H1 (cell line): Measurements from ENCODE around the gene NOVA1. TPM values are rescaled to one million over a fixed set of nuclear protein-coding genes. Genes with fewer than 3 reads are reported as not detected.

ENCODE experiments used
- CTCF ChIA-PET: fragments of 300-600 bp; sonication (Branson Sonifier 250); formaldehyde crosslinking; loops from one replicate; lab custom pipeline; 2021; ENCODE audit not compliant: partially characterized antibody; lab: Charles Lee
- POLR2A ChIA-PET: fragments of 300-600 bp; sonication (Branson Sonifier 250); formaldehyde crosslinking; loops from one replicate; lab custom pipeline; 2021; ENCODE audit warnings: inconsistent platforms; ENCODE audit not compliant: partially characterized antibody; lab: Charles Lee
- DNase-seq, 2 experiments: peaks; one replicate each; pipeline versions ENCODE4 v3.0.0 to v3.0.0-alpha.2; 2010 to 2022; ENCODE audit warnings: low spot score in 2 of 2, low read depth in 1 of 2, mixed read lengths in 1 of 2
- FAIRE-seq: peaks from 2 replicates; lab custom pipeline; 2011; peaks lifted over from hg19 to GRCh38; lab: Jason Lieb, UNC
- H2AFZ ChIP-seq: 2 replicates; pipeline ENCODE4 v1.8.1; 2012; ENCODE audit warnings: low read length, inconsistent platforms
- H2AK5ac ChIP-seq: 2 replicates; pipeline ENCODE4 v1.6.1; 2013; ENCODE audit warnings: low read depth, low read length
- H2BK120ac ChIP-seq: replicated peaks from 2 replicates; pipeline ENCODE3; 2013; ENCODE audit warnings: low read depth, low read length, inconsistent platforms
- H2BK12ac ChIP-seq: 2 replicates; pipeline ENCODE4 v1.6.1; 2013; ENCODE audit warnings: low read depth, low read length
- H2BK15ac ChIP-seq: 2 replicates; pipeline ENCODE4 v1.6.1; 2013; ENCODE audit warnings: low read length
- H2BK20ac ChIP-seq: 2 replicates; pipeline ENCODE4 v1.6.1; 2013; ENCODE audit warnings: low read length
- H2BK5ac ChIP-seq: 2 replicates; pipeline ENCODE4 v1.6.1; 2013; ENCODE audit warnings: low read depth, low read length
- H3K14ac ChIP-seq: 2 replicates; pipeline ENCODE4 v1.6.1; 2013; ENCODE audit warnings: inconsistent platforms; ENCODE audit not compliant: insufficient read length
- H3K18ac ChIP-seq: 2 replicates; pipeline ENCODE4 v1.6.1; 2013; ENCODE audit warnings: low read length; ENCODE audit errors: extremely low read depth
- H3K23ac ChIP-seq: 2 replicates; pipeline ENCODE4 v1.6.1; 2013; ENCODE audit warnings: inconsistent platforms; ENCODE audit not compliant: insufficient read length
- H3K23me2 ChIP-seq: 2 replicates; pipeline ENCODE4 v1.6.1; 2013; ENCODE audit warnings: low read depth, low read length
- H3K27ac ChIP-seq: 2 replicates; pipeline ENCODE4 v1.6.1; 2011; ENCODE audit warnings: low read depth, low read length, inconsistent platforms
- H3K27me3 ChIP-seq, 4 experiments: replicated peaks in 1 of 4; 1 replicate in 1 of 4; 2 replicates in 3 of 4; pipeline versions ENCODE4 v1.6.1 to v1.8.1; 2011 to 2013; ENCODE audit warnings: low read length in 3 of 4, mild to moderate bottlenecking in 3 of 4, inconsistent platforms in 2 of 4, mixed read lengths in 2 of 4, moderate library complexity in 1 of 4; ENCODE audit not compliant: control insufficient read depth in 3 of 4, insufficient read depth in 3 of 4; ENCODE audit errors: extremely low read depth in 1 of 4
- H3K36me3 ChIP-seq, 4 experiments: 2 replicates each; pipeline versions ENCODE4 v1.6.1 to v1.8.1; 2011 to 2013; ENCODE audit warnings: mild to moderate bottlenecking in 4 of 4, low read length in 3 of 4, moderate library complexity in 2 of 4, control low read depth in 1 of 4, inconsistent platforms in 1 of 4; ENCODE audit not compliant: insufficient read depth in 4 of 4, control insufficient read depth in 2 of 4
- H3K4ac ChIP-seq: replicated peaks from 2 replicates; pipeline ENCODE3; 2013; ENCODE audit warnings: low read length, low read depth, mixed read lengths, inconsistent platforms; ENCODE audit not compliant: insufficient read length
- H3K4me1 ChIP-seq, 4 experiments: replicated peaks in 1 of 4; 1 replicate in 1 of 4; 2 replicates in 3 of 4; pipeline versions ENCODE4 v1.6.1 to v1.8.1; 2011 to 2013; ENCODE audit warnings: low read length in 3 of 4, inconsistent platforms in 2 of 4, mixed read lengths in 1 of 4; ENCODE audit not compliant: insufficient read depth in 4 of 4, control insufficient read depth in 3 of 4
- H3K4me2 ChIP-seq, 2 experiments: 2 replicates each; pipeline versions ENCODE4 v1.6.1 to v1.8.1; 2011 to 2013; ENCODE audit warnings: low read depth in 2 of 2, low read length in 2 of 2, control low read depth in 1 of 2, inconsistent platforms in 1 of 2, mild to moderate bottlenecking in 1 of 2; ENCODE audit not compliant: insufficient read depth in 1 of 2
- H3K4me3 ChIP-seq, 4 experiments: fragments of 200-600, 300-600 bp in 1 of 4; sonication (generic), shearing (Covaris generic), sonication (Bioruptor Twin) in 1 of 4; 2 replicates each; pipeline versions ENCODE4 v1.5.1 to v1.8.1; 2011 to 2016; ENCODE audit warnings: low read length in 4 of 4, low read depth in 3 of 4, control low read depth in 2 of 4, inconsistent platforms in 2 of 4, mild to moderate bottlenecking in 2 of 4, mixed read lengths in 1 of 4, moderate library complexity in 1 of 4; ENCODE audit not compliant: insufficient read depth in 2 of 4; ENCODE audit errors: extremely low read depth in 1 of 4
- H3K56ac ChIP-seq: replicated peaks from 2 replicates; pipeline ENCODE3; 2013; ENCODE audit warnings: low read depth, mild to moderate bottlenecking, mixed read lengths, low read length, inconsistent platforms; ENCODE audit not compliant: insufficient read length
- H3K79me1 ChIP-seq: 2 replicates; pipeline ENCODE4 v1.6.1; 2013; ENCODE audit warnings: low read depth, low read length, control low read depth
- H3K79me2 ChIP-seq, 2 experiments: 2 replicates each; pipeline versions ENCODE4 v1.6.1 to v1.8.1; 2012 to 2013; ENCODE audit warnings: low read length in 2 of 2, mild to moderate bottlenecking in 2 of 2, inconsistent platforms in 1 of 2; ENCODE audit not compliant: insufficient read depth in 2 of 2, control insufficient read depth in 1 of 2
- H3K9ac ChIP-seq, 4 experiments: replicated peaks in 1 of 4; 1 replicate in 1 of 4; 2 replicates in 3 of 4; pipeline versions ENCODE4 v1.6.1 to v1.8.1; 2011 to 2013; ENCODE audit warnings: low read depth in 3 of 4, low read length in 3 of 4, control low read depth in 2 of 4, mild to moderate bottlenecking in 2 of 4, moderate library complexity in 2 of 4, inconsistent platforms in 1 of 4; ENCODE audit errors: extremely low read depth in 1 of 4
- H3K9me3 ChIP-seq, 2 experiments: 2 replicates each; pipeline versions ENCODE4 v1.6.1 to v1.8.1; 2012 to 2013; ENCODE audit warnings: mild to moderate bottlenecking in 2 of 2, moderate library complexity in 2 of 2, control low read depth in 1 of 2, inconsistent platforms in 1 of 2, low read depth in 1 of 2, low read length in 1 of 2, mixed read lengths in 1 of 2; ENCODE audit not compliant: insufficient read depth in 2 of 2
- H4K20me1 ChIP-seq, 2 experiments: replicated peaks in 1 of 2; 2 replicates each; pipeline versions ENCODE3 to v1.8.1; 2011 to 2013; ENCODE audit warnings: inconsistent platforms in 2 of 2, low read length in 2 of 2, mild to moderate bottlenecking in 1 of 2; ENCODE audit not compliant: insufficient read depth in 2 of 2, control insufficient read depth in 1 of 2
- H4K5ac ChIP-seq: 2 replicates; pipeline ENCODE4 v1.6.1; 2013; ENCODE audit warnings: low read length, low read depth, mixed read lengths, inconsistent platforms; ENCODE audit not compliant: insufficient read length
- H4K8ac ChIP-seq: 2 replicates; pipeline ENCODE4 v1.8.0; 2013; ENCODE audit warnings: mild to moderate bottlenecking, moderate library complexity, low read length, inconsistent platforms; ENCODE audit not compliant: insufficient read depth; ENCODE audit errors: extremely low read depth
- H4K91ac ChIP-seq: replicated peaks from 2 replicates; pipeline ENCODE3; 2013; ENCODE audit warnings: low read length, mixed read lengths, inconsistent platforms; ENCODE audit not compliant: insufficient read length
- POLR2AphosphoS5 ChIP-seq: IDR thresholded peaks from 2 replicates; pipeline ENCODE4 v1.6.1; 2011; ENCODE audit warnings: low read depth, low read length
- SAP30 ChIP-seq: fragments of 300-600 bp; sonication (generic); IDR thresholded peaks from 2 replicates; pipeline ENCODE4 v1.7.1; 2012; ENCODE audit warnings: low read length, moderate library complexity, mild to moderate bottlenecking, inconsistent platforms; ENCODE audit not compliant: insufficient read depth, insufficient replicate concordance
- SIN3A ChIP-seq, 2 experiments: IDR thresholded peaks in 1 of 2; conservative IDR thresholded peaks in 1 of 2; 2 replicates each; pipeline ENCODE4 v1.6.1; 2011 to 2012; ENCODE audit warnings: low read length in 2 of 2, improper control_type of control experiment in 1 of 2, low read depth in 1 of 2, mild to moderate bottlenecking in 1 of 2
- WGBS, 2 experiments: shearing (Covaris generic) in 1 of 2; methylation state at CpG; one replicate each; pipeline versions ENCODE4 v1.1.6 to v1.1.7; 2013 to 2015; ENCODE audit warnings: low lambda C conversion rate in 2 of 2, mixed read lengths in 2 of 2, inconsistent platforms in 1 of 2, low coverage in 1 of 2, missing lambda C conversion rate in 1 of 2; ENCODE audit not compliant: insufficient replicate concordance in 2 of 2, insufficient coverage in 1 of 2, insufficient read length in 1 of 2; ENCODE audit errors: extremely low coverage in 1 of 2, missing lambda C conversion rate in 1 of 2; 5-methylcytosine and 5-hydroxymethylcytosine counted together
- polyA plus RNA-seq, 7 experiments: library from polyadenylated mRNA; depleted of rRNA in 3 of 7; stranded (reverse) in 5 of 7; unstranded in 2 of 7; fragments of >200 nt in 5 of 7; fragments of 200-250 nt in 2 of 7; gene quantifications; 1 replicate in 5 of 7; 2 replicates in 1 of 7; 4 replicates in 1 of 7; pipeline versions ENCODE4 v1.2.1 to v1.2.3, GENCODE V29; 2011 to 2013; ENCODE audit warnings: missing spikeins in 2 of 7, mixed read lengths in 2 of 7
- total RNA-seq: library from RNA; stranded (reverse); fragmentation: NEBNext Ultra II Directional; extraction: Animal tissue kit (Norgen Biotek cat#: 25700); gene quantifications from 2 replicates; pipeline ENCODE4 v1.2.1, GENCODE V29; 2021

NOVA1 gene
- total and polyA plus RNA-seq, 2 of the 8 experiments (the other 6 are each of a cell fraction or from before 2014, with no cell fraction given) = 6.8 to 12.7 TPM

- H3K56ac ChIP-seq = no peak overlapping the region
- no peaks in the 10 kb centered on the region for H3K79me1 ChIP-seq
- peak overlapping the region; percentile 51 to 99 (median 84) for H3K4me3 ChIP-seq
- H2AFZ ChIP-seq = peak overlapping the region; percentile 95
- H3K36me3 ChIP-seq = no peaks in the 10 kb centered on the region; a peak in 1 of 8 replicates
- H2BK20ac ChIP-seq = no peak overlapping the region
- no peak overlapping the region for H2BK12ac ChIP-seq
- H2AK5ac ChIP-seq = no peak overlapping the region
- WGBS, 2 experiments = 9% methylated on average over 18 of the region's 18 CpGs; no CpG with 5 or more reads in 1 of the 2 experiments
- no peak overlapping the region for H3K4ac ChIP-seq
- TF ChIP-seq SIN3A (conservative IDR thresholded peaks at IDR 0.05 in 1 of 2, IDR thresholded peaks at IDR 0.05 in 1 of 2; ENCODE audit: low read depth in 1 of 2, low read length in 2 of 2) (peak in 1 of 2 experiments; percentile 93; a peak in 2 of 4 replicates), SAP30 (peak; percentile 97), POLR2AphosphoS5 (no peak; the same call in 1 of the 2 replicates)
- no peak overlapping the region for H4K8ac ChIP-seq
- ChIA-PET POLR2A (no interaction called here), CTCF (no interaction called here)
- no peaks in the 10 kb centered on the region for H4K20me1 ChIP-seq
- no peak overlapping the region for H2BK5ac ChIP-seq
- no peak for FAIRE-seq
- H3K9ac ChIP-seq = peak overlapping the region in 1 of 4 experiments; percentile 5; a peak in 2 of 7 replicates
- no peak overlapping the region for H3K27ac ChIP-seq
- H2BK15ac ChIP-seq = no peak overlapping the region
- no peak overlapping the region for H4K91ac ChIP-seq
- H3K23ac ChIP-seq = no peak overlapping the region
- H3K9me3 ChIP-seq = no peaks in the 10 kb centered on the region
- no peak overlapping the region for H4K5ac ChIP-seq
- no peak for DNase-seq
- no peak overlapping the region for H3K14ac ChIP-seq
- H3K79me2 ChIP-seq = peaks cover 0 to 8% of the 10 kb centered on the region in 2 experiments; a peak in 2 of 4 replicates
- peaks cover 0 to 6% (median 0%) of the 10 kb centered on the region in 4 experiments; a peak in 1 of 7 replicates for H3K4me1 ChIP-seq
- H3K4me2 ChIP-seq = peak overlapping the region; percentile 82 to 88
- H3K27me3 ChIP-seq = no peaks in the 10 kb centered on the region
- H3K23me2 ChIP-seq = peaks cover 8% of the 10 kb centered on the region; the same call in 1 of the 2 replicates
- no peak overlapping the region for H2BK120ac ChIP-seq
- no peak overlapping the region for H3K18ac ChIP-seq
Measured at GRCh38 chr14:26598672-26599131, 869 bp upstream of the NOVA1 start.
